EL (cell line): Measurements from ENCODE around the gene RHOU.

Source experiments
- DNase-seq: peaks from one replicate; pipeline ENCODE4 v3.0.0-alpha.2; 2016

RHOU gene

DNA sequence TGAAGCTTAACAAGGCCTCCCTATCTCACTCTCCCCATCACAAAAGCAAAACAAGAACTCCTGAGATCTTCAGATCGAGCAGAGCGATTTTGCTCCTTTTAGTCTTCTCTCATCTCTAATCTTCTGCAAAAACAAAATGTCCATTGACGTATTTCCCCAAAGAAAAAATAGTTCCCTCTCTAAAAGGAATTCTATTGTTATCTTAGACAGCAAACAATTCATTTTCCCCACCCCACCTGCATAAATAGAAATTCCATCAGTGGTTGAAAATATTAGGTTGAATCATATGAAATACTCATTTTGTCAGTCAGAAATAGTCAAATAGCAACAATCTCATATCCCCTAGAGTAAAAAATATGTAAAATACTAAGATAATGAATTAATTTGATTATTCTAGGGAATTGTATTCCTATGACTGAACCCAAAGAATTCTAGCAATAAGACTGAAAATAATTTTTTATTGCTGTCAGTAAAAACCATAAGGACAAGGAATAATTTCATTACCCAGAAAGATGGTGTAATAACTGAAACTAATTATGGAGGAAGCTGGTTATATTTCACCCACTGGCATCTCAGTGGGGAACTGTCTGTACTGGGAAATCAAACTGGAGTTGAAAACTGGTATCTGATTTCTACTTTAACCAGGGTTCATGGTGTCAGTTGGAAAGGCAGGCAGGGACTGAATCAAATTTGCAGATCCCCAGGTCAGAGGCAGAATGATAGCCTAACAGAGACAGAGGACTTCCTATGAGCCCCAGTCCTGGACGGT, 51.3 kb downstream of the RHOU start:
- no peak for DNase-seq

GRCh38 chr1:228791791-228792190, 56.5 kb downstream of the RHOU start:
- no peak for DNase-seq

GRCh38 chr1:228792601-228793000, 57.3 kb downstream of the RHOU start:
- DNase-seq = no peak

DNA sequence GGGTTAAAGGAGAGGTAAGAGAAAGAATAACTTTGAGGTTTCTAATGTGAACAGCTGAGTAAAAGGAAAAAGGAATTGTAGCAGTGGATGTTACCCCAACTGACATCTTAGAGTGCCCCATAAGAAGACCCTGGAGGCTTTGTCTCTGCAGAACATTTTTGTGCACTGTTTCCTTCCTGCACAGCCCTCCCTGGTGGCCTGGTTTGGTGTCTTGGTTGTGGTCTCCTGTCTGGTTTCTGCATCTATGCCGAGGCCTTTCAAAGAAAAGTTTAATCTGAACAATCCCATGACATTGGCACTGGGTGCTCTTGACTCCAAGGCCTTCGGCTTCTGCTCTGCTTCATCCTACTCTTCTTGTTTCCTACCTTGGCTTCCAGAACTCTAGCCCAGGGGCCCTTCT, 57.8 kb downstream of the RHOU start:
- DNase-seq = no peak

DNA sequence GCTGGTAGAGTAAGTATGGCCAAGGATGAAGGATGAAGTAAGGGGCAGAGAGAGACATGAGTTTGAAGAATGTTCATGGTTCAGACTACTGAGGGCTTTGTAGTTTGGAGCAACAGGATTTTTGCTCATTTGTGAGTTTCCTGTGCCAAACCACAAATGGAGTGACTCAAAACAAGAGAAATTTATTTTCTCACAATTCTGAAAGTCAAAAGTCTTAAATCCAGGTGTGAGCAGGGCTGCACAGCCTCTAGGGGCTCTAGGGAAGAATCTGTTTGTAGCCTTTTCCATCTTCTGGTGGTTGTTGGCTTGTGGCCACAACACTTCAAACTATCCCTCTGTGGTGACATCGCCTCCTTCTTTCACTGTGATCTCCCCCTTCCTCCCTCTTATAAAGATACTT, 58.9 kb downstream of the RHOU start:
- DNase-seq = no peak

DNA sequence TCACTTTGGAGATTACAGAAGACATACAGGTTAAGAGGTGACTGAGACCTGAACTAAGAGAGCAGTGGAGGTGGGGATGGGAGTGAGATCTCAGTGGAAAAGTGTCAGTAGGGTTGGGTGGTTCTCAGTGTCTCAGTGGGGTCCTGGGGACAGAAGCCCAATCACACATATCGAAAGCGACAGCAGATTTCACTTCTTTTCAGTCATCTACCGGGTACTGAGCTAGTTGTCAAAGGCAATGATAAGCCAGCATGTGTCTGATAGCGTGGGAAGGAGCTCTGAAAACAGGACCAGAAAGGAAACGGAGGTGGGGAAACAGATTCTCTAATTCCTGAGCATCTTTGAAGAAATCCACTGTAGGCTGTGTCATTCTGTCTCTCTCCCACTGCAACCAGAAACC, 59.5 kb downstream of the RHOU start:
- no peak for DNase-seq

- DNase-seq = no peak
Observed at GRCh38 chr1:228795596-228795995, 60.3 kb downstream of the RHOU start.
